H1 (cell line): ENCODE data around the gene VPS9D1. TPM values are rescaled to one million over a fixed set of nuclear protein-coding genes. Genes with fewer than 3 reads are reported as not detected.

ENCODE experiments used
- CHD7 ChIP-seq: fragments of 300-600 bp; sonication (generic); IDR thresholded peaks from 2 replicates; pipeline ENCODE4 v1.7.1; 2012; ENCODE audit warnings: low read length, moderate library complexity, mild to moderate bottlenecking, inconsistent platforms; ENCODE audit not compliant: insufficient replicate concordance
- HDAC2 ChIP-seq, 2 experiments: fragments of 300-600 bp in 1 of 2; sonication (generic) in 1 of 2; IDR thresholded peaks; 2 replicates each; pipeline ENCODE4 v1.6.1; 2011 to 2012; ENCODE audit warnings: low read depth in 2 of 2, low read length in 2 of 2, mild to moderate bottlenecking in 2 of 2, moderate library complexity in 2 of 2, borderline replicate concordance in 1 of 2, inconsistent platforms in 1 of 2
- SIN3A ChIP-seq, 2 experiments: IDR thresholded peaks in 1 of 2; conservative IDR thresholded peaks in 1 of 2; 2 replicates each; pipeline ENCODE4 v1.6.1; 2011 to 2012; ENCODE audit warnings: low read length in 2 of 2, improper control_type of control experiment in 1 of 2, low read depth in 1 of 2, mild to moderate bottlenecking in 1 of 2
- polyA plus RNA-seq, 7 experiments: library from polyadenylated mRNA; depleted of rRNA in 3 of 7; stranded (reverse) in 5 of 7; unstranded in 2 of 7; fragments of >200 nt in 5 of 7; fragments of 200-250 nt in 2 of 7; gene quantifications; 1 replicate in 5 of 7; 2 replicates in 1 of 7; 4 replicates in 1 of 7; pipeline versions ENCODE4 v1.2.1 to v1.2.3, GENCODE V29; 2011 to 2013; ENCODE audit warnings: missing spikeins in 2 of 7, mixed read lengths in 2 of 7
- total RNA-seq: library from RNA; stranded (reverse); fragmentation: NEBNext Ultra II Directional; extraction: Animal tissue kit (Norgen Biotek cat#: 25700); gene quantifications from 2 replicates; pipeline ENCODE4 v1.2.1, GENCODE V29; 2021

Gene VPS9D1
- total and polyA plus RNA-seq, 2 of the 8 experiments (the other 6 are each of a cell fraction or from before 2014, with no cell fraction given), result 2.9 to 5.4 TPM

GRCh38 chr16:89722392-89723278, 1.9 kb upstream of the VPS9D1 start (continued):
- TF ChIP-seq CHD7 (no peak), SIN3A (conservative IDR thresholded peaks at IDR 0.05 in 1 of 2, IDR thresholded peaks at IDR 0.05 in 1 of 2; ENCODE audit: low read depth in 1 of 2, low read length in 2 of 2) (0 out of 4 replicates have a peak, but pooled peaks of 1 of the 2 experiments have one; percentile 39), HDAC2 (IDR thresholded peaks at IDR 0.05; ENCODE audit: borderline replicate concordance in 1 of 2, low read depth in 2 of 2, low read length in 2 of 2) (0 out of 4 replicates have a peak, but pooled peaks of 1 of the 2 experiments have one; percentile 10)
